OCI-LY7 (cell line): Measurements from ENCODE around the gene SRRM4. TPM values are rescaled to one million over a fixed set of nuclear protein-coding genes. Genes with fewer than 3 reads are reported as not detected.

ENCODE experiments used
- BruUV-seq: library from RNA; stranded (reverse); fragments of 400-500 nt; replicated peaks from 2 replicates; lab custom pipeline; 2021; lab: Mats Ljungman, UMichigan
- CTCF ChIA-PET: fragments of 300-600 bp; sonication (Branson Sonifier 250); formaldehyde crosslinking; loops from one replicate; lab custom pipeline; 2022; ENCODE audit warnings: antibody characterized with exemption; ENCODE audit not compliant: unreplicated experiment; lab: Charles Lee
- POLR2A ChIA-PET: fragments of 300-600 bp; sonication (Branson Sonifier 250); formaldehyde crosslinking; loops from one replicate; lab custom pipeline; 2022; ENCODE audit warnings: antibody characterized with exemption; lab: Charles Lee
- DNase-seq: peaks from one replicate; pipeline ENCODE4 v3.0.0-alpha.2; 2015; ENCODE audit warnings: low spot score
- H2AFZ ChIP-seq: fragments of 200-600 bp; sonication (generic), shearing (Covaris generic); 2 replicates; pipeline ENCODE4 v1.6.1; 2014; ENCODE audit warnings: mild to moderate bottlenecking, antibody characterized with exemption, low read length, moderate library complexity
- H3K27ac ChIP-seq: fragments of 200-600 bp; sonication (generic); 2 replicates; pipeline ENCODE4 v1.5.1; 2014; ENCODE audit warnings: mixed run types, low read depth, mild to moderate bottlenecking, moderate library complexity, low read length, inconsistent platforms; ENCODE audit not compliant: poor library complexity, severe bottlenecking
- H3K36me3 ChIP-seq: fragments of 200-600 bp; sonication (generic); 2 replicates; pipeline ENCODE4 v1.6.1; 2014; ENCODE audit warnings: mild to moderate bottlenecking, antibody characterized with exemption, low read length, moderate library complexity, mixed read lengths; ENCODE audit not compliant: insufficient read depth
- H3K4me1 ChIP-seq: fragments of 200-600 bp; sonication (generic); 2 replicates; pipeline ENCODE4 v1.5.1; 2014; ENCODE audit warnings: mild to moderate bottlenecking, low read length; ENCODE audit not compliant: insufficient read depth, poor library complexity, severe bottlenecking
- H3K4me2 ChIP-seq: fragments of 200-600 bp; sonication (generic); 2 replicates; pipeline ENCODE4 v1.6.1; 2014; ENCODE audit warnings: mild to moderate bottlenecking, low read length
- H3K4me3 ChIP-seq: fragments of 200-600 bp; sonication (generic); 2 replicates; pipeline ENCODE4 v1.5.1; 2014; ENCODE audit warnings: mild to moderate bottlenecking, low read depth, low read length; ENCODE audit not compliant: poor library complexity, severe bottlenecking
- H3K79me2 ChIP-seq: fragments of 200-600 bp; sonication (generic); 2 replicates; pipeline ENCODE4 v1.6.1; 2016; ENCODE audit warnings: low read depth, mild to moderate bottlenecking, low read length, moderate library complexity, mixed read lengths; ENCODE audit not compliant: insufficient read depth
- H3K9me2 ChIP-seq: fragments of 200-600 bp; sonication (generic); 2 replicates; pipeline ENCODE4 v1.6.1; 2016; ENCODE audit warnings: mild to moderate bottlenecking, low read length, mixed read lengths; ENCODE audit not compliant: insufficient read depth
- H3K9me3 ChIP-seq: fragments of 200-600 bp; sonication (generic); 2 replicates; pipeline ENCODE4 v1.6.1; 2014; ENCODE audit warnings: mild to moderate bottlenecking, mixed run types, low read length, mixed read lengths
- H4K20me1 ChIP-seq: fragments of 200-600 bp; sonication (generic); 2 replicates; pipeline ENCODE4 v1.6.1; 2014; ENCODE audit warnings: mild to moderate bottlenecking, antibody characterized with exemption, low read length, moderate library complexity, mixed read lengths; ENCODE audit not compliant: insufficient read depth
- EZH2phosphoT487 ChIP-seq: fragments of 200-600 bp; sonication (generic); IDR thresholded peaks from 2 replicates; pipeline ENCODE4 v1.6.1; 2018; ENCODE audit warnings: low read depth, borderline replicate concordance, mild to moderate bottlenecking, mixed run types, antibody characterized with exemption, low read length, moderate library complexity, mixed read lengths
- intact Hi-C: fragments of 100-400 bp; cut with micrococcal nuclease; formaldehyde crosslinking; loops from one replicate; pipeline ENCODE4 v1.10.0; 2022; ENCODE audit not compliant: unreplicated experiment
- total RNA-seq, 2 experiments: library from RNA; depleted of rRNA in 1 of 2; stranded (reverse); fragments of >200 nt in 1 of 2; shearing (Covaris generic) in 1 of 2; gene quantifications; 2 replicates each; pipeline ENCODE4 v1.2.3, GENCODE V29; 2014 to 2022
- TF ChIP-seq, protein P1 (sequence below): fragments of 200-600 bp; sonication (generic); conservative IDR thresholded peaks from 2 replicates; pipeline ENCODE4 v1.5.1; 2014; ENCODE audit warnings: mild to moderate bottlenecking, antibody characterized with exemption, low read length, moderate library complexity, mixed read lengths

The SRRM4 gene
- total RNA-seq, 2 experiments from 2014 or later = not detected

DNA sequence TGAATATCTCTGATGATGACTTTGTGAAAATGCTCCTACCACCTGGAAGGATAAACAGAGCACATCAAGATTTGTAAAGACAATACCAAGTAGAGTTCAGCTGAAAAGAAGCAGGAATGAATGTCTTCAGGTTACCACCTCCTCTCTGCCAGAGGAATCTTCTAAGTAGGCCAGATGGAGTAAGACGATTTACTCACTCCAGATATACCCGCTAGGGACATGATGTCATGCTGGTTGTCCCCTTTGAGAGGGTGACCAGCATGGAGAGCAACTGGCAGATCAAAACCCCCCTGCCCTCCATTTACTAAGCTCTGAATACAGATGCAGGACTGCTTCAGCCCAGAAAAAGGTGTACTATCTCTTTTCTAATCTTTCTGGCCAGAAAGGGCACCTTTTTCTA, 158.1 kb downstream of the SRRM4 start:
- no peaks in the 10 kb centered on the region for H4K20me1 ChIP-seq
- H3K27ac ChIP-seq = no peak overlapping the region
- no TSS peak for BruUV-seq
- no peak for DNase-seq
- no peaks in the 10 kb centered on the region for H3K79me2 ChIP-seq
- H3K4me1 ChIP-seq = no peaks in the 10 kb centered on the region
- no peak overlapping the region for H3K4me2 ChIP-seq
- no peaks in the 10 kb centered on the region for H3K36me3 ChIP-seq
- TF ChIP-seq EZH2phosphoT487 = no peak
- TF ChIP-seq, protein P1, sequence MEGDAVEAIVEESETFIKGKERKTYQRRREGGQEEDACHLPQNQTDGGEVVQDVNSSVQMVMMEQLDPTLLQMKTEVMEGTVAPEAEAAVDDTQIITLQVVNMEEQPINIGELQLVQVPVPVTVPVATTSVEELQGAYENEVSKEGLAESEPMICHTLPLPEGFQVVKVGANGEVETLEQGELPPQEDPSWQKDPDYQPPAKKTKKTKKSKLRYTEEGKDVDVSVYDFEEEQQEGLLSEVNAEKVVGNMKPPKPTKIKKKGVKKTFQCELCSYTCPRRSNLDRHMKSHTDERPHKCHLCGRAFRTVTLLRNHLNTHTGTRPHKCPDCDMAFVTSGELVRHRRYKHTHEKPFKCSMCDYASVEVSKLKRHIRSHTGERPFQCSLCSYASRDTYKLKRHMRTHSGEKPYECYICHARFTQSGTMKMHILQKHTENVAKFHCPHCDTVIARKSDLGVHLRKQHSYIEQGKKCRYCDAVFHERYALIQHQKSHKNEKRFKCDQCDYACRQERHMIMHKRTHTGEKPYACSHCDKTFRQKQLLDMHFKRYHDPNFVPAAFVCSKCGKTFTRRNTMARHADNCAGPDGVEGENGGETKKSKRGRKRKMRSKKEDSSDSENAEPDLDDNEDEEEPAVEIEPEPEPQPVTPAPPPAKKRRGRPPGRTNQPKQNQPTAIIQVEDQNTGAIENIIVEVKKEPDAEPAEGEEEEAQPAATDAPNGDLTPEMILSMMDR = no peak
- no peak overlapping the region for H3K4me3 ChIP-seq
- CTCF ChIA-PET = no interaction called here
- no peaks in the 10 kb centered on the region for H3K9me3 ChIP-seq
- POLR2A ChIA-PET = no interaction called here
- intact Hi-C loops = no loop called here
- no peak overlapping the region for H2AFZ ChIP-seq
- no peaks in the 10 kb centered on the region for H3K9me2 ChIP-seq

DNA sequence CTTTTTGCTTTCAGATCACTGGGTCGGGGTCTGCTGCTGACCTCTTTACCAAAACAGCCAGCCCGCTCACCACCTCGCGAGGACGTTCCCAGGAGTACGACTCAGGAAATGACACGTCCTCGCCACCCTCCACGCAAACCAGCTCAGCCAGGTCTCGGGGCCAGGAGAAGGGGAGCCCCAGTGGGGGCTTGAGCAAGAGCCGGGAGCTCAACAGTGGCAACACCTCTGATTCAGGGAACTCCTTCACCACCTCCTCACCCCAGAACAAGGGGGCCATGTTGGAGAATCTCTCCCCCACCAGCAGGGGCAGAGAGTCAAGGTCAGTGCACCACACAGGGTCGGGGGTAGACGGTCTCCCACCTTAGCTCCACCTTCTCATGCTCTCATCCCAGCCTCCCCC, 164.0 kb downstream of the SRRM4 start:
- CTCF ChIA-PET = no interaction called here
- no peaks in the 10 kb centered on the region for H3K79me2 ChIP-seq
- no peaks in the 10 kb centered on the region for H3K9me3 ChIP-seq
- H2AFZ ChIP-seq = no peak overlapping the region
- intact Hi-C loops = no loop called here
- H3K4me3 ChIP-seq = no peak overlapping the region
- no peak for DNase-seq
- POLR2A ChIA-PET = no interaction called here
- H3K9me2 ChIP-seq = no peaks in the 10 kb centered on the region
- no peaks in the 10 kb centered on the region for H3K36me3 ChIP-seq
- no peak overlapping the region for H3K27ac ChIP-seq
- BruUV-seq = no TSS peak
- no peak for TF ChIP-seq EZH2phosphoT487
- TF ChIP-seq, protein P1 = no peak
- no peak overlapping the region for H3K4me2 ChIP-seq
- H4K20me1 ChIP-seq = no peaks in the 10 kb centered on the region
- no peaks in the 10 kb centered on the region for H3K4me1 ChIP-seq

- H4K20me1 ChIP-seq = no peaks in the 10 kb centered on the region
- no peaks in the 10 kb centered on the region for H3K4me1 ChIP-seq
- CTCF ChIA-PET = no interaction called here
- H3K4me2 ChIP-seq = no peak overlapping the region
- no peaks in the 10 kb centered on the region for H3K79me2 ChIP-seq
- POLR2A ChIA-PET = no interaction called here
- H2AFZ ChIP-seq = no peak overlapping the region
- no peak overlapping the region for H3K4me3 ChIP-seq
- no peak overlapping the region for H3K27ac ChIP-seq
- H3K36me3 ChIP-seq = no peaks in the 10 kb centered on the region
- BruUV-seq = no TSS peak
- no peaks in the 10 kb centered on the region for H3K9me3 ChIP-seq
- no peak for DNase-seq
- H3K9me2 ChIP-seq = no peaks in the 10 kb centered on the region
- intact Hi-C loops = no loop called here
- TF ChIP-seq EZH2phosphoT487 = no peak
- TF ChIP-seq, protein P1 = no peak
These were observed 166.6 kb downstream of the SRRM4 start for GRCh38 chr12:119147847-119148448.
